Smooth muscle cell (in vitro differentiated cells): ENCODE data around the gene SERGEF. TPM values are rescaled to one million over a fixed set of nuclear protein-coding genes. Genes with fewer than 3 reads are reported as not detected.
A peak's percentile ranks its signal among the peaks of the same experiment; 100 is the strongest.

Experiments
- DNase-seq: peaks from one replicate; lab custom pipeline; 2025; ENCODE audit not compliant: unreplicated experiment; lab: John Stamatoyannopoulos, UW
- H2AFZ ChIP-seq: fragments of 200-600 bp; sonication (generic); 2 replicates; pipeline ENCODE4 v1.6.0; 2016; ENCODE audit warnings: antibody characterized with exemption, low read depth, mild to moderate bottlenecking
- H3F3A ChIP-seq: fragments of 200-600 bp; sonication (generic); 2 replicates; pipeline ENCODE4 v1.6.0; 2017; ENCODE audit warnings: antibody characterized with exemption, low read depth
- H3K27ac ChIP-seq: fragments of 200-600 bp; sonication (generic); 2 replicates; pipeline ENCODE4 v1.5.1; 2016; ENCODE audit warnings: low read depth, mild to moderate bottlenecking
- H3K27me3 ChIP-seq: fragments of 200-600 bp; sonication (generic); 2 replicates; pipeline ENCODE4 v1.6.1; 2016; ENCODE audit warnings: low read depth, mild to moderate bottlenecking
- H3K36me3 ChIP-seq: fragments of 200-600 bp; sonication (generic); 2 replicates; pipeline ENCODE4 v1.5.1; 2016; ENCODE audit warnings: low read depth
- H3K4me1 ChIP-seq: fragments of 200-600 bp; sonication (generic); 2 replicates; pipeline ENCODE4 v1.5.1; 2016; ENCODE audit warnings: low read depth
- H3K4me2 ChIP-seq: fragments of 200-600 bp; sonication (generic); 2 replicates; pipeline ENCODE4 v1.6.0; 2016; ENCODE audit warnings: mild to moderate bottlenecking
- H3K4me3 ChIP-seq: fragments of 200-600 bp; sonication (generic); 2 replicates; pipeline ENCODE4 v1.5.1; 2016; ENCODE audit warnings: mild to moderate bottlenecking
- H3K79me2 ChIP-seq: fragments of 200-600 bp; sonication (generic); 2 replicates; pipeline ENCODE4 v1.6.0; 2016; ENCODE audit warnings: low read depth, mild to moderate bottlenecking
- H3K9ac ChIP-seq: fragments of 200-600 bp; sonication (generic); 2 replicates; pipeline ENCODE4 v1.6.0; 2016; ENCODE audit warnings: low read depth
- H3K9me3 ChIP-seq: fragments of 200-600 bp; sonication (generic); replicated peaks from 2 replicates; pipeline ENCODE4 v1.5.1; 2016; ENCODE audit warnings: low read depth
- H4K20me1 ChIP-seq: fragments of 200-600 bp; sonication (generic); 2 replicates; pipeline ENCODE4 v1.6.0; 2016; ENCODE audit warnings: low read depth
- WGBS: methylation state at CpG from one replicate; pipeline ENCODE4 v1.1.7; 2016; ENCODE audit warnings: low lambda C conversion rate; 5-methylcytosine and 5-hydroxymethylcytosine counted together
- polyA plus RNA-seq: library from polyadenylated mRNA; unstranded; fragments of >200 nt; fragmentation: Nextera tagmentation; extraction: Ambion mirVana; gene quantifications from 2 replicates; pipeline ENCODE4 v1.2.1, GENCODE V29; 2016
- total RNA-seq: library from RNA; depleted of rRNA; stranded (reverse); fragments of >200 nt; gene quantifications from 2 replicates; pipeline ENCODE4 v1.2.3, GENCODE V29; 2014
- TF ChIP-seq, protein P1 (sequence below): fragments of 200-600 bp; sonication (generic); IDR thresholded peaks from 2 replicates; pipeline ENCODE4 v1.5.1; 2017; ENCODE audit warnings: borderline replicate concordance, mild to moderate bottlenecking, antibody characterized with exemption; ENCODE audit not compliant: insufficient read depth, poor library complexity, severe bottlenecking

Gene SERGEF
- total and polyA plus RNA-seq, 2 experiments from 2014 or later: 4.9 to 7.4 TPM

DNA sequence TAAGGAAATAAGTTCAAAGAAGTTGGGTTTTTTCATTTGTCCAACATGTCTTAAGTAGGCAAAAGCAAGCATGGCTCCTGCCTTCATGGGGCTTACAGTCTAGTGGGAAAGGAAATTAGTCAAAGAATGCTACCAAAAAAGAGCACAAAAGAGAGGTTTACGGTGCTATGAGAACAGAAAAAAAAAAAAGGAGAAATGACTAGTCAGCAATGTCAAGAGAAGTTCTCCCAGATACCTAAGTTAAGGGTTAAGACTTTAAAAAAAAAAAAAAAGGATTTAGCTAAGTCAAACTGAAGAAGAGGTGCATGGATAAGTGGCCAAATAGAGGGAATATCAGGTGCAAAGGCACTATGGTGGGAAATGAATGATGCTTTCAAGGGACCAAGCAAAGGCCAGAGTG, 29.3 kb downstream of the SERGEF start:
- 83% methylated on average over 1 of the region's 1 CpG for WGBS
- no peaks in the 10 kb centered on the region for H3K9me3 ChIP-seq
- TF ChIP-seq, protein P1, sequence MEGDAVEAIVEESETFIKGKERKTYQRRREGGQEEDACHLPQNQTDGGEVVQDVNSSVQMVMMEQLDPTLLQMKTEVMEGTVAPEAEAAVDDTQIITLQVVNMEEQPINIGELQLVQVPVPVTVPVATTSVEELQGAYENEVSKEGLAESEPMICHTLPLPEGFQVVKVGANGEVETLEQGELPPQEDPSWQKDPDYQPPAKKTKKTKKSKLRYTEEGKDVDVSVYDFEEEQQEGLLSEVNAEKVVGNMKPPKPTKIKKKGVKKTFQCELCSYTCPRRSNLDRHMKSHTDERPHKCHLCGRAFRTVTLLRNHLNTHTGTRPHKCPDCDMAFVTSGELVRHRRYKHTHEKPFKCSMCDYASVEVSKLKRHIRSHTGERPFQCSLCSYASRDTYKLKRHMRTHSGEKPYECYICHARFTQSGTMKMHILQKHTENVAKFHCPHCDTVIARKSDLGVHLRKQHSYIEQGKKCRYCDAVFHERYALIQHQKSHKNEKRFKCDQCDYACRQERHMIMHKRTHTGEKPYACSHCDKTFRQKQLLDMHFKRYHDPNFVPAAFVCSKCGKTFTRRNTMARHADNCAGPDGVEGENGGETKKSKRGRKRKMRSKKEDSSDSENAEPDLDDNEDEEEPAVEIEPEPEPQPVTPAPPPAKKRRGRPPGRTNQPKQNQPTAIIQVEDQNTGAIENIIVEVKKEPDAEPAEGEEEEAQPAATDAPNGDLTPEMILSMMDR: no peak
- no peak overlapping the region for H3K9ac ChIP-seq
- no peaks in the 10 kb centered on the region for H3K79me2 ChIP-seq
- H2AFZ ChIP-seq: no peak overlapping the region
- no peaks in the 10 kb centered on the region for H3K4me1 ChIP-seq
- H4K20me1 ChIP-seq: no peaks in the 10 kb centered on the region
- no peaks in the 10 kb centered on the region for H3K36me3 ChIP-seq
- no peak overlapping the region for H3K27ac ChIP-seq
- H3K4me3 ChIP-seq: no peak overlapping the region
- H3K27me3 ChIP-seq: no peaks in the 10 kb centered on the region
- no peaks in the 10 kb centered on the region for H3F3A ChIP-seq
- no peak overlapping the region for H3K4me2 ChIP-seq
- no peak for DNase-seq

DNA sequence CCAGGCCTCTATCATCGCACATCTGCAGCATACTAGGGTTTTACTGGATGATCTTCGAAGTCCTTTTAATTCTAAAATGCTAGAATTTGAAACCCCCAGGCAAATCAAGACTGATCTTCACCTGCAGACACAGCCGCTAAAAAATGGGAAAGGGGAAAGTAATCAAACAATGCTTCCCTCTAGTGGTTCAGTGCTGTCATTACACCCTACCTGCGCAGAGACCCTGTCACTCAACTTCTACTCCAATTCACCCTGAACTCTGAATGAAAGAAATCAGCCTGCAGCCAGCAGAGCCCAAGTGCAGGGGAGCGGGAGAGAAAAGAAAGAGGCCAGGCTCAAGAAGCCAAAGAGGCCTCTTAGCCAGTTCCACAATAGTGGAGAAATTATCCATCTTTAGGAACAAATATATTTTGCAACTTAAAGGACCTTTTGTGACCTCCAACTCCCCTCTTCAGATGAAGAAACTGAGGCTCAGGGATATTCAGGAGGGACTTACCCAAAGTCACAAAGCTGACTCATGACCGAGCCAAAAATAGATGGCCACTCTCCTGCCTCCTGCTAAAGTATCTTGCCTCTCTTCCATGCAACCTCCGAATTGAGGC, 33.0 kb downstream of the SERGEF start:
- Histone ChIP-seq H2AFZ (no peak overlapping the region), H3K4me1 (no peaks in the 10 kb centered on the region), H3K27me3 (no peaks in the 10 kb centered on the region), H3K9me3 (no peaks in the 10 kb centered on the region), H3K27ac (no peak overlapping the region), H3F3A (no peaks in the 10 kb centered on the region), H3K4me2 (no peak overlapping the region), H3K36me3 (no peaks in the 10 kb centered on the region), H4K20me1 (no peaks in the 10 kb centered on the region), H3K9ac (no peak overlapping the region), H3K79me2 (no peaks in the 10 kb centered on the region), H3K4me3 (no peak overlapping the region)
- TF ChIP-seq, protein P1: peak; percentile 93
- 38% methylated on average over 7 of the region's 7 CpGs for WGBS
- DNase-seq: no peak

DNA sequence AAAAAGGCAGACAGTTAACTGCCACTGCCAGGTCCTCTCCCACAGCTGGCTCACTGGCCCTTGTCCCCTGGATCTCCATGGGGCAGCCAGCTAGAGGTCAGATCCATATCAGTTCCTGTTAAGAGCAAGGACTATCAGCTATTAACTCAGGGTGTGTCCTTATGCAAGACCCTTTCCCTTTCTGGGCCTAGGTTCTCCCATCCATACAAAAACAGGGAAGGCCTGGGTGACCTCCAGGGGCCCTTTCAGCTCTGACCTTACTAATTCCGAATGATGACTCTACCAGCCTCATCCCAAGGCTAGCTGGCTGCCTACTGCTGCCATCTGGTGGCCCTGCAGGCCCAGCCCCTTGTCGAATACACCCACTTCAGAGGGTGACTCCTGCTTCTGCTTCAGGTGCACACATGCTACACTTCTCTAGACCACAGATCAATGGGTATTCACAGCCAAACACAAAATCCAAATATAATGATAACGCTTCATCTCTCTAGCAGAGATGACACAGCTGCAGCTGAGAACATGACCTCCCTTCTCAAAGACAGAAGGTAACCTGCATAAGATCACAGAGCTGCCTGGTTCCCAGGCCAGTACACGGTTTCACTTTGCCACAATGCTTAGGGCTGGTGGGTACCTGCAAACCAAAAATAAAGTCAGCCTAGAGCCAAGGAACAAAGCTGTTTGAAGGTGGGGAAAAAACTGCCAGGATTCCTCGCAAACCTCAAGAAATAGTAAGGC, 34.1 kb downstream of the SERGEF start:
- H3K36me3 ChIP-seq: no peaks in the 10 kb centered on the region
- no peak overlapping the region for H3K4me2 ChIP-seq
- no peaks in the 10 kb centered on the region for H3K27me3 ChIP-seq
- H3K79me2 ChIP-seq: no peaks in the 10 kb centered on the region
- no peaks in the 10 kb centered on the region for H3K4me1 ChIP-seq
- no peaks in the 10 kb centered on the region for H4K20me1 ChIP-seq
- WGBS: 59% methylated on average over 5 of the region's 5 CpGs
- no peak overlapping the region for H3K27ac ChIP-seq
- H3F3A ChIP-seq: no peaks in the 10 kb centered on the region
- H3K9me3 ChIP-seq: no peaks in the 10 kb centered on the region
- no peak overlapping the region for H2AFZ ChIP-seq
- no peak overlapping the region for H3K4me3 ChIP-seq
- no peak for DNase-seq
- TF ChIP-seq, protein P1: peak; percentile 71
- no peak overlapping the region for H3K9ac ChIP-seq
